H9 (cell line): ENCODE results near the gene OR51E1. TPM values are rescaled to one million over a fixed set of nuclear protein-coding genes. Genes with fewer than 3 reads are reported as not detected.

Experiments used
- DNase-seq: peaks from one replicate; pipeline ENCODE4 v3.0.0-alpha.2; 2017
- H2AFZ ChIP-seq: one replicate; pipeline ENCODE4 v1.6.1; 2013; ENCODE audit warnings: mild to moderate bottlenecking, low read length, control low read depth, moderate library complexity
- H2AK5ac ChIP-seq: 2 replicates; pipeline ENCODE4 v1.6.1; 2013; ENCODE audit warnings: low read length, control low read depth, mixed read lengths; ENCODE audit not compliant: insufficient read length
- H2BK120ac ChIP-seq: one replicate; pipeline ENCODE4 v1.6.1; 2013; ENCODE audit warnings: low read depth, mild to moderate bottlenecking, low read length, control low read depth, inconsistent platforms; ENCODE audit not compliant: poor library complexity, severe bottlenecking
- H2BK12ac ChIP-seq: 2 replicates; pipeline ENCODE4 v1.6.1; 2013; ENCODE audit warnings: low read length, control low read depth, mixed read lengths, low read depth; ENCODE audit not compliant: insufficient read length
- H2BK15ac ChIP-seq: 2 replicates; pipeline ENCODE4 v1.6.1; 2013; ENCODE audit warnings: low read depth, low read length, control low read depth
- H2BK20ac ChIP-seq: one replicate; pipeline ENCODE4 v1.6.1; 2013; ENCODE audit warnings: low read depth, mild to moderate bottlenecking, low read length, control low read depth, inconsistent platforms; ENCODE audit not compliant: poor library complexity, severe bottlenecking
- H2BK5ac ChIP-seq: 2 replicates; pipeline ENCODE4 v1.6.1; 2013; ENCODE audit warnings: low read length, control low read depth, mixed read lengths; ENCODE audit not compliant: insufficient read length
- H3K14ac ChIP-seq: 2 replicates; pipeline ENCODE4 v1.6.1; 2013; ENCODE audit warnings: low read length, control low read depth; ENCODE audit not compliant: insufficient read depth
- H3K18ac ChIP-seq: 2 replicates; pipeline ENCODE4 v1.6.1; 2013; ENCODE audit warnings: low read depth, mild to moderate bottlenecking, mixed read lengths, low read length, control low read depth; ENCODE audit not compliant: insufficient read length
- H3K23ac ChIP-seq: 2 replicates; pipeline ENCODE4 v1.6.1; 2013; ENCODE audit warnings: low read length, control low read depth, mixed read lengths, low read depth; ENCODE audit not compliant: insufficient read length
- H3K23me2 ChIP-seq: 2 replicates; pipeline ENCODE4 v1.6.1; 2013; ENCODE audit warnings: low read depth, mild to moderate bottlenecking, mixed read lengths, low read length, control low read depth; ENCODE audit not compliant: insufficient read length, poor library complexity, severe bottlenecking
- H3K27ac ChIP-seq: 2 replicates; pipeline ENCODE4 v1.5.1; 2013; ENCODE audit warnings: low read length, control low read depth, mixed read lengths, low read depth; ENCODE audit not compliant: insufficient read length
- H3K27me3 ChIP-seq: 2 replicates; pipeline ENCODE4 v1.6.1; 2013; ENCODE audit warnings: low read length, control low read depth, inconsistent platforms; ENCODE audit not compliant: insufficient read depth
- H3K4ac ChIP-seq: 2 replicates; pipeline ENCODE4 v1.6.1; 2013; ENCODE audit warnings: low read depth, mild to moderate bottlenecking, control low read depth, inconsistent platforms, low read length, moderate library complexity
- H3K4me1 ChIP-seq: 2 replicates; pipeline ENCODE4 v1.6.1; 2013; ENCODE audit warnings: low read length, control low read depth, inconsistent platforms; ENCODE audit not compliant: insufficient read depth
- H3K4me2 ChIP-seq: 2 replicates; pipeline ENCODE4 v1.6.1; 2013; ENCODE audit warnings: low read length, control low read depth, mixed read lengths; ENCODE audit not compliant: insufficient read length, insufficient read depth
- H3K56ac ChIP-seq: 2 replicates; pipeline ENCODE4 v1.6.1; 2013; ENCODE audit warnings: low read depth, mild to moderate bottlenecking, mixed read lengths, low read length, control low read depth; ENCODE audit not compliant: insufficient read length
- H3K79me1 ChIP-seq: 2 replicates; pipeline ENCODE4 v1.6.1; 2013; ENCODE audit warnings: low read depth, mild to moderate bottlenecking, moderate library complexity, low read length, control low read depth, inconsistent platforms; ENCODE audit not compliant: insufficient read depth, poor library complexity, severe bottlenecking
- H3K79me2 ChIP-seq: 2 replicates; pipeline ENCODE4 v1.6.1; 2013; ENCODE audit warnings: low read length, control low read depth, inconsistent platforms; ENCODE audit not compliant: insufficient read depth
- H3K9ac ChIP-seq: 2 replicates; pipeline ENCODE4 v1.6.1; 2013; ENCODE audit warnings: low read length, control low read depth, mixed read lengths; ENCODE audit not compliant: insufficient read length; ENCODE audit errors: extremely low read depth
- H3K9me3 ChIP-seq: one replicate; pipeline ENCODE4 v1.6.1; 2013; ENCODE audit warnings: low read depth, low read length, inconsistent platforms; ENCODE audit not compliant: control insufficient read depth
- H3T11ph ChIP-seq: one replicate; pipeline ENCODE4 v1.6.1; 2013; ENCODE audit warnings: mild to moderate bottlenecking, low read length, control low read depth, inconsistent platforms
- H4K20me1 ChIP-seq: one replicate; pipeline ENCODE4 v1.6.1; 2013; ENCODE audit not compliant: control insufficient read depth, insufficient read length, insufficient read depth
- H4K5ac ChIP-seq: 2 replicates; pipeline ENCODE4 v1.6.1; 2013; ENCODE audit warnings: low read depth, mild to moderate bottlenecking, mixed read lengths, low read length, control low read depth; ENCODE audit not compliant: insufficient read length
- H4K8ac ChIP-seq: replicated peaks from 2 replicates; pipeline ENCODE4 v1.6.1; 2013; ENCODE audit warnings: low read length, control low read depth, mixed read lengths, low read depth; ENCODE audit not compliant: insufficient read length
- H4K91ac ChIP-seq: 2 replicates; pipeline ENCODE4 v1.6.1; 2013; ENCODE audit warnings: low read depth, mild to moderate bottlenecking, moderate library complexity, mixed read lengths, low read length, control low read depth; ENCODE audit not compliant: insufficient read length
- H3K27ac Mint-ChIP-seq, 3 experiments: 2 replicates in 2 of 3; 3 replicates in 1 of 3; pipeline ENCODE4 v1.8.0; 2020 to 2021; ENCODE audit warnings: mixed read lengths in 3 of 3, mild to moderate bottlenecking in 1 of 3, moderate library complexity in 1 of 3
- H3K27me3 Mint-ChIP-seq: 2 replicates; pipeline ENCODE4 v1.8.0; 2021; ENCODE audit warnings: low read depth, mild to moderate bottlenecking, moderate library complexity, mixed read lengths
- H3K36me3 Mint-ChIP-seq, 3 experiments: 2 replicates in 2 of 3; 3 replicates in 1 of 3; pipeline ENCODE4 v1.8.0; 2020 to 2021; ENCODE audit warnings: low read depth in 3 of 3, mixed read lengths in 3 of 3; ENCODE audit not compliant: insufficient read depth in 1 of 3
- H3K4me1 Mint-ChIP-seq, 2 experiments: 2 replicates each; pipeline ENCODE4 v1.8.0; 2020; ENCODE audit warnings: mixed read lengths in 2 of 2
- H3K4me3 Mint-ChIP-seq, 2 experiments: 2 replicates in 1 of 2; 3 replicates in 1 of 2; pipeline ENCODE4 v1.8.0; 2020 to 2021; ENCODE audit warnings: mild to moderate bottlenecking in 2 of 2, mixed read lengths in 2 of 2, moderate library complexity in 1 of 2
- H3K9me3 Mint-ChIP-seq, 2 experiments: 2 replicates in 1 of 2; 3 replicates in 1 of 2; pipeline ENCODE4 v1.8.0; 2020; ENCODE audit warnings: mild to moderate bottlenecking in 2 of 2, mixed read lengths in 2 of 2, moderate library complexity in 1 of 2
- CTCF ChIP-seq: fragments of 200-600 bp; sonication (generic); conservative IDR thresholded peaks from 3 replicates; pipeline ENCODE4 v1.8.0; 2021; ENCODE audit warnings: antibody characterized with exemption, mild to moderate bottlenecking
- WGBS: extraction: QIAGEN DNeasy Blood & Tissue Kit; methylation state at CpG from one replicate; pipeline ENCODE4 v1.1.7; 2013; ENCODE audit warnings: missing lambda C conversion rate, low lambda C conversion rate, mixed read lengths; ENCODE audit not compliant: insufficient read length; ENCODE audit errors: extremely low coverage; 5-methylcytosine and 5-hydroxymethylcytosine counted together
- total RNA-seq: library from RNA; stranded (reverse); gene quantifications from 2 replicates; pipeline ENCODE4 v1.2.1, GENCODE V29; 2021

OR51E1 gene
- total RNA-seq, 1 experiment from 2014 or later: not detected

GRCh38 chr11:4662876-4663275 lies 19.1 kb downstream of the OR51E1 start:
- no peak overlapping the region for H2AK5ac ChIP-seq
- no peak overlapping the region for H3K4me2 ChIP-seq
- WGBS: no CpG with 5 or more reads among the region's 6 CpGs
- H4K8ac ChIP-seq: no peak overlapping the region
- H3K79me2 ChIP-seq: no peaks in the 10 kb centered on the region
- H4K20me1 ChIP-seq: no peaks in the 10 kb centered on the region
- Mint-ChIP-seq H3K36me3 (no peaks in the 10 kb centered on the region), H3K4me1 (peaks cover 0 to 3% of the 10 kb centered on the region in 2 experiments; a peak in 1 of 4 replicates), H3K27ac (no peak overlapping the region; a peak in 1 of 7 replicates), H3K27me3 (no peaks in the 10 kb centered on the region; the same call in 1 of the 2 replicates), H3K9me3 (no peaks in the 10 kb centered on the region), H3K4me3 (no peak overlapping the region)
- no peak overlapping the region for H2BK12ac ChIP-seq
- no peaks in the 10 kb centered on the region for H3K79me1 ChIP-seq
- H3K27me3 ChIP-seq: no peaks in the 10 kb centered on the region
- H4K91ac ChIP-seq: no peak overlapping the region
- H2AFZ ChIP-seq: no peak overlapping the region
- no peak overlapping the region for H3K4ac ChIP-seq
- H3K18ac ChIP-seq: no peak overlapping the region
- H3K9me3 ChIP-seq: no peaks in the 10 kb centered on the region
- H2BK15ac ChIP-seq: no peak overlapping the region
- no peak overlapping the region for H3T11ph ChIP-seq
- H3K14ac ChIP-seq: no peak overlapping the region
- H3K4me1 ChIP-seq: no peaks in the 10 kb centered on the region
- TF ChIP-seq CTCF: no peak
- no peak overlapping the region for H3K9ac ChIP-seq
- no peak overlapping the region for H4K5ac ChIP-seq
- no peak overlapping the region for H3K23ac ChIP-seq
- H3K27ac ChIP-seq: no peak overlapping the region
- H3K56ac ChIP-seq: no peak overlapping the region
- H2BK120ac ChIP-seq: no peak overlapping the region
- H2BK5ac ChIP-seq: no peak overlapping the region
- H2BK20ac ChIP-seq: no peak overlapping the region
- no peaks in the 10 kb centered on the region for H3K23me2 ChIP-seq
- no peak for DNase-seq
